ENCODE data around the gene KAT8. TPM values are rescaled to one million over a fixed set of nuclear protein-coding genes. Genes with fewer than 3 reads are reported as not detected.

The KAT8 gene
- total and polyA plus RNA-seq, 2 of the 13 experiments (the other 11 are each of a cell fraction or from before 2014, with no cell fraction given) = 79.0 to 84.2 TPM

DNA sequence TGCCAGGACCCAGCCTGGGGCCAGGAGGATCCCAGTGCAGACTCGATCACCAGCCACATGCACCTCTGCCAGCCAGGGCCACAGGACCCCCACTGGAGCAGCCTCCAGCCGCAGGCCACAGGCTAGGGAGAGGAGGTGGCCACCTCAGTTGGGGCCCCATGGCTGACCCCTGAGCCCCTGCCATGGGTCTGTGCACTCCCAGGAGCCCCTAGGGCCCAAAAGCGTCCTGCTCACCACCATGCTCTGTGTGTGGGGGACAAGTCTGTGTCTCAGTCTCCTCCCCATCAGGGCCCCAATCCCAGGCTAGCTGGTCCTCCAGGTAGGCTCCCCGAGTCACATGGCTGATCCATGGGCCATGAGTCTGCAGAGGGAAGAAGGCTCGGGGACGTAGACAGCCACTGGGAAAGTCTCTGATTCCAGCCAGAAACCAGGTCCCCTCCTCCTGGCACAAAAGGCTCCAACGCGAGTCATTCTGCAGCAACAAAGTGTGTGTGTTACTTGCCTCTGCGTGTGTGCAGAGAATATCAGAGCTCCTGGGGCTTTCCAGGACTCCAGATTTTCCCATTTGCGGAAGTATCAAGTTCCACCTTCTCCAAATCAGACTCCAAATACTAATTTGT is 24.1 kb downstream of the KAT8 start (continued):
- TF ChIP-seq, protein P1, sequence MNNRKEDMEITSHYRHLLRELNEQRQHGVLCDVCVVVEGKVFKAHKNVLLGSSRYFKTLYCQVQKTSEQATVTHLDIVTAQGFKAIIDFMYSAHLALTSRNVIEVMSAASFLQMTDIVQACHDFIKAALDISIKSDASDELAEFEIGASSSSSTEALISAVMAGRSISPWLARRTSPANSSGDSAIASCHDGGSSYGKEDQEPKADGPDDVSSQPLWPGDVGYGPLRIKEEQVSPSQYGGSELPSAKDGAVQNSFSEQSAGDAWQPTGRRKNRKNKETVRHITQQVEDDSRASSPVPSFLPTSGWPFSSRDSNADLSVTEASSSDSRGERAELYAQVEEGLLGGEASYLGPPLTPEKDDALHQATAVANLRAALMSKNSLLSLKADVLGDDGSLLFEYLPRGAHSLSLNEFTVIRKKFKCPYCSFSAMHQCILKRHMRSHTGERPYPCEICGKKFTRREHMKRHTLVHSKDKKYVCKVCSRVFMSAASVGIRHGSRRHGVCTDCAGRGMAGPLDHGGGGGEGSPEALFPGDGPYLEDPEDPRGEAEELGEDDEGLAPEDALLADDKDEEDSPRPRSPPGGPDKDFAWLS (CRISPR knock-in tag; IDR thresholded peaks at IDR 0.05; ENCODE audit: borderline replicate concordance) = no peak; the same call in 1 of the 2 replicates
- TF ChIP-seq, protein P2, sequence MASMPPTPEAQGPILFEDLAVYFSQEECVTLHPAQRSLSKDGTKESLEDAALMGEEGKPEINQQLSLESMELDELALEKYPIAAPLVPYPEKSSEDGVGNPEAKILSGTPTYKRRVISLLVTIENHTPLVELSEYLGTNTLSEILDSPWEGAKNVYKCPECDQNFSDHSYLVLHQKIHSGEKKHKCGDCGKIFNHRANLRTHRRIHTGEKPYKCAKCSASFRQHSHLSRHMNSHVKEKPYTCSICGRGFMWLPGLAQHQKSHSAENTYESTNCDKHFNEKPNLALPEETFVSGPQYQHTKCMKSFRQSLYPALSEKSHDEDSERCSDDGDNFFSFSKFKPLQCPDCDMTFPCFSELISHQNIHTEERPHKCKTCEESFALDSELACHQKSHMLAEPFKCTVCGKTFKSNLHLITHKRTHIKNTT (CRISPR knock-in tag; IDR thresholded peaks at IDR 0.05) = 0 out of 2 replicates have a peak, but pooled peaks have one; percentile 43
- TF ChIP-seq SALL1 (CRISPR knock-in tag; IDR thresholded peaks at IDR 0.05) = no peak
- peak; percentile 43; the same call in 1 of the 2 replicates for TF ChIP-seq ARNTL (CRISPR knock-in tag; IDR thresholded peaks at IDR 0.05)
- no peak for TF ChIP-seq U2AF2 (IDR thresholded peaks at IDR 0.05; ENCODE audit: low read depth, low read length)
- no peak for TF ChIP-seq KLF6 (CRISPR knock-in tag; IDR thresholded peaks at IDR 0.05)
- TF ChIP-seq ZSCAN29 (CRISPR knock-in tag; conservative IDR thresholded peaks at IDR 0.05) = no peak; the same call in 1 of the 2 replicates
- peak; percentile 51; the same call in 1 of the 2 replicates for TF ChIP-seq ZFP36L2 (CRISPR knock-in tag; IDR thresholded peaks at IDR 0.05)
- peak; percentile 28; the same call in 1 of the 2 replicates for TF ChIP-seq CAMTA2 (CRISPR knock-in tag; IDR thresholded peaks at IDR 0.05; ENCODE audit: borderline replicate concordance)
- no peak for TF ChIP-seq ZNF558 (CRISPR knock-in tag; IDR thresholded peaks at IDR 0.05; ENCODE audit: borderline replicate concordance)
- TF ChIP-seq NR1H2 (CRISPR knock-in tag; IDR thresholded peaks at IDR 0.05; ENCODE audit: borderline replicate concordance, low read depth) = no peak
- no peak for TF ChIP-seq CREB1 (IDR thresholded peaks at IDR 0.05)
- TF ChIP-seq CREB1 (CRISPR knock-in tag; IDR thresholded peaks at IDR 0.05) = no peak
- TF ChIP-seq, protein P3, sequence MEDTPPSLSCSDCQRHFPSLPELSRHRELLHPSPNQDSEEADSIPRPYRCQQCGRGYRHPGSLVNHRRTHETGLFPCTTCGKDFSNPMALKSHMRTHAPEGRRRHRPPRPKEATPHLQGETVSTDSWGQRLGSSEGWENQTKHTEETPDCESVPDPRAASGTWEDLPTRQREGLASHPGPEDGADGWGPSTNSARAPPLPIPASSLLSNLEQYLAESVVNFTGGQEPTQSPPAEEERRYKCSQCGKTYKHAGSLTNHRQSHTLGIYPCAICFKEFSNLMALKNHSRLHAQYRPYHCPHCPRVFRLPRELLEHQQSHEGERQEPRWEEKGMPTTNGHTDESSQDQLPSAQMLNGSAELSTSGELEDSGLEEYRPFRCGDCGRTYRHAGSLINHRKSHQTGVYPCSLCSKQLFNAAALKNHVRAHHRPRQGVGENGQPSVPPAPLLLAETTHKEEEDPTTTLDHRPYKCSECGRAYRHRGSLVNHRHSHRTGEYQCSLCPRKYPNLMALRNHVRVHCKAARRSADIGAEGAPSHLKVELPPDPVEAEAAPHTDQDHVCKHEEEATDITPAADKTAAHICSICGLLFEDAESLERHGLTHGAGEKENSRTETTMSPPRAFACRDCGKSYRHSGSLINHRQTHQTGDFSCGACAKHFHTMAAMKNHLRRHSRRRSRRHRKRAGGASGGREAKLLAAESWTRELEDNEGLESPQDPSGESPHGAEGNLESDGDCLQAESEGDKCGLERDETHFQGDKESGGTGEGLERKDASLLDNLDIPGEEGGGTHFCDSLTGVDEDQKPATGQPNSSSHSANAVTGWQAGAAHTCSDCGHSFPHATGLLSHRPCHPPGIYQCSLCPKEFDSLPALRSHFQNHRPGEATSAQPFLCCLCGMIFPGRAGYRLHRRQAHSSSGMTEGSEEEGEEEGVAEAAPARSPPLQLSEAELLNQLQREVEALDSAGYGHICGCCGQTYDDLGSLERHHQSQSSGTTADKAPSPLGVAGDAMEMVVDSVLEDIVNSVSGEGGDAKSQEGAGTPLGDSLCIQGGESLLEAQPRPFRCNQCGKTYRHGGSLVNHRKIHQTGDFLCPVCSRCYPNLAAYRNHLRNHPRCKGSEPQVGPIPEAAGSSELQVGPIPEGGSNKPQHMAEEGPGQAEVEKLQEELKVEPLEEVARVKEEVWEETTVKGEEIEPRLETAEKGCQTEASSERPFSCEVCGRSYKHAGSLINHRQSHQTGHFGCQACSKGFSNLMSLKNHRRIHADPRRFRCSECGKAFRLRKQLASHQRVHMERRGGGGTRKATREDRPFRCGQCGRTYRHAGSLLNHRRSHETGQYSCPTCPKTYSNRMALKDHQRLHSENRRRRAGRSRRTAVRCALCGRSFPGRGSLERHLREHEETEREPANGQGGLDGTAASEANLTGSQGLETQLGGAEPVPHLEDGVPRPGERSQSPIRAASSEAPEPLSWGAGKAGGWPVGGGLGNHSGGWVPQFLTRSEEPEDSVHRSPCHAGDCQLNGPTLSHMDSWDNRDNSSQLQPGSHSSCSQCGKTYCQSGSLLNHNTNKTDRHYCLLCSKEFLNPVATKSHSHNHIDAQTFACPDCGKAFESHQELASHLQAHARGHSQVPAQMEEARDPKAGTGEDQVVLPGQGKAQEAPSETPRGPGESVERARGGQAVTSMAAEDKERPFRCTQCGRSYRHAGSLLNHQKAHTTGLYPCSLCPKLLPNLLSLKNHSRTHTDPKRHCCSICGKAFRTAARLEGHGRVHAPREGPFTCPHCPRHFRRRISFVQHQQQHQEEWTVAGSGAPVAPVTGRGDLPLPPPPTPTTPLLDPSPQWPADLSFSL (CRISPR knock-in tag; IDR thresholded peaks at IDR 0.05) = no peak
- no peak for TF ChIP-seq ZNF468 (CRISPR knock-in tag; IDR thresholded peaks at IDR 0.05)
- TF ChIP-seq SP1 (IDR thresholded peaks at IDR 0.05) = no peak
- TF ChIP-seq SP1 (CRISPR knock-in tag; IDR thresholded peaks at IDR 0.05) = peak; percentile 19; the same call in 1 of the 2 replicates
- TF ChIP-seq SAFB2 (CRISPR knock-in tag; IDR thresholded peaks at IDR 0.05; ENCODE audit: borderline replicate concordance, low read depth) = no peak
- TF ChIP-seq ZNF614 (CRISPR knock-in tag; IDR thresholded peaks at IDR 0.05; ENCODE audit: borderline replicate concordance) = no peak
- TF ChIP-seq ZNF562 (CRISPR knock-in tag; IDR thresholded peaks at IDR 0.05; ENCODE audit: borderline replicate concordance) = no peak
- TF ChIP-seq WIZ (CRISPR knock-in tag; IDR thresholded peaks at IDR 0.05) = no peak
- TF ChIP-seq NCOR1 (IDR thresholded peaks at IDR 0.05; ENCODE audit: borderline replicate concordance, low read length) = 0 out of 2 replicates have a peak, but pooled peaks have one; percentile 52

All from HepG2 (cell line).